ENCODE measurements around the gene TRIM28. TPM values are rescaled to one million over a fixed set of nuclear protein-coding genes. Genes with fewer than 3 reads are reported as not detected.

The TRIM28 gene
- total RNA-seq, 1 experiment from 2014 or later = 1,038 TPM

- Histone ChIP-seq H3K27ac (ENCODE audit: low read depth, low read length, poor library complexity, severe bottlenecking) (peak overlapping the region; percentile 75), H3K27me3 (replicated peaks; ENCODE audit: insufficient read depth, low read depth, low read length, poor library complexity) (no peaks in the 10 kb centered on the region), H3K4me3 (ENCODE audit: low read depth, low read length, poor library complexity, severe bottlenecking) (no peak overlapping the region), H3K9me3 (ENCODE audit: low read depth, low read length, poor library complexity, severe bottlenecking) (no peaks in the 10 kb centered on the region), H3K36me3 (ENCODE audit: insufficient read depth, low read length, poor library complexity, severe bottlenecking) (peaks cover 13% of the 10 kb centered on the region), H3K4me1 (ENCODE audit: insufficient read depth, low read length, poor library complexity, severe bottlenecking) (peaks cover 17% of the 10 kb centered on the region)
- BruUV-seq (replicated peaks) = no TSS peak
- TF ChIP-seq EZH2 (IDR thresholded peaks at IDR 0.05; ENCODE audit: borderline replicate concordance, low read depth, low read length, poor library complexity, severe bottlenecking) (no peak), CTCF (conservative IDR thresholded peaks at IDR 0.05; ENCODE audit: low read depth, low read length) (no peak)
- DNase-seq (ENCODE audit: low spot score) = no peak
- POLR2A ChIA-PET (ENCODE audit: low non-redundant PET) = interaction anchor here (0.9 kb wide), 1 partner anchor 1228 kb away, joined by 3 read pairs; no protein-coding TSS in a partner anchor
- CTCF ChIA-PET = no interaction called here
- intact Hi-C loops (cut with micrococcal nuclease; ENCODE audit: unreplicated experiment) = no loop called here
Measured at GRCh38 chr19:58578012-58578925, 34.4 kb downstream of the TRIM28 start.

GRCh38 chr19:58579473-58580142 lies 35.7 kb downstream of the TRIM28 start:
- CTCF ChIA-PET = no interaction called here
- intact Hi-C loops (cut with micrococcal nuclease; ENCODE audit: unreplicated experiment) = no loop called here
- no TSS peak for BruUV-seq (replicated peaks)
- Histone ChIP-seq H3K27ac (ENCODE audit: low read depth, low read length, poor library complexity, severe bottlenecking) (peak overlapping the region; percentile 75), H3K4me1 (ENCODE audit: insufficient read depth, low read length, poor library complexity, severe bottlenecking) (peaks cover 13% of the 10 kb centered on the region), H3K36me3 (ENCODE audit: insufficient read depth, low read length, poor library complexity, severe bottlenecking) (peaks cover 19% of the 10 kb centered on the region), H3K4me3 (ENCODE audit: low read depth, low read length, poor library complexity, severe bottlenecking) (no peak overlapping the region), H3K9me3 (ENCODE audit: low read depth, low read length, poor library complexity, severe bottlenecking) (no peaks in the 10 kb centered on the region), H3K27me3 (replicated peaks; ENCODE audit: insufficient read depth, low read depth, low read length, poor library complexity) (no peaks in the 10 kb centered on the region)
- peak; percentile 49 for DNase-seq (ENCODE audit: low spot score)
- POLR2A ChIA-PET (ENCODE audit: low non-redundant PET) = no interaction called here
- TF ChIP-seq CTCF (conservative IDR thresholded peaks at IDR 0.05; ENCODE audit: low read depth, low read length) (no peak), EZH2 (IDR thresholded peaks at IDR 0.05; ENCODE audit: borderline replicate concordance, low read depth, low read length, poor library complexity, severe bottlenecking) (no peak)

- TF ChIP-seq EZH2 (IDR thresholded peaks at IDR 0.05; ENCODE audit: borderline replicate concordance, low read depth, low read length, poor library complexity, severe bottlenecking) (no peak), CTCF (conservative IDR thresholded peaks at IDR 0.05; ENCODE audit: low read depth, low read length) (peak; percentile 94)
- Histone ChIP-seq H3K9me3 (ENCODE audit: low read depth, low read length, poor library complexity, severe bottlenecking) (no peaks in the 10 kb centered on the region), H3K4me3 (ENCODE audit: low read depth, low read length, poor library complexity, severe bottlenecking) (no peak overlapping the region), H3K36me3 (ENCODE audit: insufficient read depth, low read length, poor library complexity, severe bottlenecking) (peaks cover 19% of the 10 kb centered on the region), H3K27ac (ENCODE audit: low read depth, low read length, poor library complexity, severe bottlenecking) (peak overlapping the region; percentile 60), H3K4me1 (ENCODE audit: insufficient read depth, low read length, poor library complexity, severe bottlenecking) (peaks cover 13% of the 10 kb centered on the region), H3K27me3 (replicated peaks; ENCODE audit: insufficient read depth, low read depth, low read length, poor library complexity) (no peaks in the 10 kb centered on the region)
- ChIA-PET CTCF (no interaction called here), POLR2A (ENCODE audit: low non-redundant PET) (no interaction called here)
- intact Hi-C loops (cut with micrococcal nuclease; ENCODE audit: unreplicated experiment) = no loop called here
- BruUV-seq (replicated peaks) = no TSS peak
- DNase-seq (ENCODE audit: low spot score) = peak; percentile 85
Measured at GRCh38 chr19:58581227-58582141, 37.6 kb downstream of the TRIM28 start.
